Measurements from ENCODE around the gene FICD.
"Not testable (repeated sequence)": the region's sequence is repeated elsewhere in the genome, so short reads cannot be mapped to it uniquely, and the experiment has no call there.

FICD gene

DNA sequence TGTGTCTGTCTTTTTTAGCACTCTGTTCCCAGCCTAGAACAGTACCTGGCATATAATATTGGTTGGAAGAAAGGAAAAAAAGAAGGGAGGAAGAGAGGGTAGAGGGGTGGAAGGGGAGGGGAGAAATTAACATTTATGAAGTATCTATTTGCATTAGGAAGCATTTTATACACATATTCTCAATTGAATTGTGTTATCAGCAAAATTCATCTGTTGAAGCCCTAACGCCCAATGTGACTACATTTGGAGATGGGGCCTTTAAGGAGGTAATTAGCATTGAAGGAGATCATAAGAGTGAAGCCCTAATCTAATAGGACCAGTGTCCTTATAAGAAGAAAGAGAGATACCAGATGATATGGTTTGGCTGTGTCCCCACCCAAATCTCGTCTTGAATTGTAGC is 30.2 kb upstream of the FICD start:
- DNase-seq (no peak), ATAC-seq (replicated peaks) (no peak)
- Mint-ChIP-seq H3K9me3 (peaks cover 6 to 10% of the 10 kb centered on the region in 2 donors), H3K4me3 (no peak overlapping the region), H3K27me3 (peaks cover 37 to 48% of the 10 kb centered on the region in 2 donors), H3K36me3 (peaks cover 0 to 3% of the 10 kb centered on the region in 2 donors), H3K27ac (no peak overlapping the region), H3K4me1 (no peaks in the 10 kb centered on the region)

DNA sequence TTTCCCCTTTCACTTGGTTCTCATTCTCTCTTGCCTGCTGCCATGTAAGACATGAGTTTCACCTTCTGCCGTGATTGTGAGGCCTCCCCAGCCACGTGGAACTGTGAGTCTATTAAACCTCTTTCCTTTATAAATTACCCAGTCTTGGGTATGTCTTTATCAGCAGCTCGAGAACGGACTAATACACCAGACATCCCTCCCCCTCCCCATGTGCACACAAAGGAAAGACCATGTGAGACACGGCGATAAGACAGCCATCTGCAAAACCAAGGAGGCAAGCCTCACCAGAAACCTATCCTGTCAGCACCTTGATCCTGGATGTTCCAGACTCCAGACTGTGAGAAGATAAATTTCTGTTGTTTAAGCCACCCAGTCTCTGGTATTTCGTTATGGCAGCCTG is 29.7 kb upstream of the FICD start:
- not testable (repeated sequence) for ATAC-seq (replicated peaks); H3K27ac Mint-ChIP-seq; H3K4me3 Mint-ChIP-seq; DNase-seq; H3K4me1 Mint-ChIP-seq; H3K36me3 Mint-ChIP-seq
- peaks cover 34 to 43% of the 10 kb centered on the region in 2 donors for H3K27me3 Mint-ChIP-seq
- peaks cover 6 to 10% of the 10 kb centered on the region in 2 donors for H3K9me3 Mint-ChIP-seq

- not testable (repeated sequence) for H3K36me3 Mint-ChIP-seq; H3K4me1 Mint-ChIP-seq; H3K4me3 Mint-ChIP-seq; ATAC-seq (replicated peaks); DNase-seq; H3K27ac Mint-ChIP-seq
- Mint-ChIP-seq H3K27me3 (peaks cover 31 to 39% of the 10 kb centered on the region in 2 donors), H3K9me3 (peaks cover 6 to 10% of the 10 kb centered on the region in 2 donors)
These were observed 28.0 kb upstream of the FICD start for GRCh38 chr12:108487029-108487428.

DNA sequence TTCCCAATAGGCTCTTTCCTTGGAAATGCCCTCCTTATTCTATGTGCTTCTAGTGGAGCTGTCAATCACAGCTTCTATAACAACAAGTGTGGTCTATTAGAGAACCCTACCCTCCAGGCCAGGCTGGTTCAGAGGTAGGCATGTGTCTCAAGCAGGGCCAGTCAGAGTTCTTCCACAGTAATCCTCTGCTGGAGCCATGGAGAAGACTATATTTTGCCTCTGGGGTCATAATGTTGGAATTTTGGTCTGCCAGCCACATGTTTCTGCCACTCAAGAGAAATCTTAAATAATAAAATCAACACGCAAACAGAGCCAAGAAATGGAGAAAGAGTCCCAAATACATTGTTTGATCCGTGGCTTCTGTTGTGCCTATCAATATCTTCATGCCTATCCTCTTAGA is 23.8 kb upstream of the FICD start:
- Mint-ChIP-seq H3K4me3 (no peak overlapping the region), H3K27me3 (peaks cover 31 to 60% of the 10 kb centered on the region in 2 donors), H3K9me3 (peaks cover 7 to 10% of the 10 kb centered on the region in 2 donors), H3K27ac (no peak overlapping the region), H3K4me1 (no peaks in the 10 kb centered on the region), H3K36me3 (peaks cover 0 to 3% of the 10 kb centered on the region in 2 donors)
- ATAC-seq (replicated peaks) (no peak), DNase-seq (no peak)

DNA sequence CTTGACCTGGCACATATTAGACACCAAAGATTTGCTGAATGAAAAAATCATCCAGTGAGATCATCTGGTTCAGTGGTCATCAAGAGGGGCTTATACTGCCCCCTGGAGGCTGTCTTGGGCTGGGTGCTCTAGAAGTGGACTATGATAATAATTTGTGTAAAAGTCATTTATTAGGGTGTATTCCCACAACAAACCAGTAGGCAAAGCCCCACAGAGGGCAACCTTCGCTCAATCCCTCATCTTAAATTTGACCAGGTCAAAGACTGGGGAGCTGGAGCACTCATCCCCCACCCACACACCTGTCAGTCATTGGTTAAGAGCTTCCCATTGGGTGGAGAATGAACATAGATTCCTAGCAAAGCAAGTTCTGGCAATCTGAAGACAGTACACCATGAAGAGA is 20.0 kb upstream of the FICD start:
- Mint-ChIP-seq H3K4me3 (no peak overlapping the region), H3K27ac (no peak overlapping the region), H3K36me3 (no peaks in the 10 kb centered on the region), H3K27me3 (peaks cover 30 to 50% of the 10 kb centered on the region in 2 donors), H3K4me1 (no peaks in the 10 kb centered on the region), H3K9me3 (peaks cover 0 to 7% of the 10 kb centered on the region in 2 donors)
- no peak for DNase-seq
- peak; percentile 55 to 65 for ATAC-seq (replicated peaks)

GRCh38 chr12:108495823-108496579 is 19.1 kb upstream of the FICD start:
- peaks cover 28 to 47% of the 10 kb centered on the region in 2 donors for H3K27me3 Mint-ChIP-seq
- H3K36me3 Mint-ChIP-seq = no peaks in the 10 kb centered on the region
- peaks cover 0 to 7% of the 10 kb centered on the region in 2 donors for H3K9me3 Mint-ChIP-seq
- ATAC-seq (replicated peaks) (no peak), DNase-seq (no peak)
- no peaks in the 10 kb centered on the region for H3K4me1 Mint-ChIP-seq
- H3K4me3 Mint-ChIP-seq = no peak overlapping the region
- no peak overlapping the region for H3K27ac Mint-ChIP-seq

- H3K36me3 Mint-ChIP-seq = no peaks in the 10 kb centered on the region
- ATAC-seq (replicated peaks) (no peak), DNase-seq (no peak)
- peaks cover 4 to 18% of the 10 kb centered on the region in 2 donors for H3K9me3 Mint-ChIP-seq
- peaks cover 30 to 42% of the 10 kb centered on the region in 2 donors for H3K27me3 Mint-ChIP-seq
- no peak overlapping the region for H3K4me3 Mint-ChIP-seq
- no peak overlapping the region for H3K27ac Mint-ChIP-seq
- H3K4me1 Mint-ChIP-seq = no peaks in the 10 kb centered on the region
These were observed 16.9 kb upstream of the FICD start for GRCh38 chr12:108498136-108498535.

DNA sequence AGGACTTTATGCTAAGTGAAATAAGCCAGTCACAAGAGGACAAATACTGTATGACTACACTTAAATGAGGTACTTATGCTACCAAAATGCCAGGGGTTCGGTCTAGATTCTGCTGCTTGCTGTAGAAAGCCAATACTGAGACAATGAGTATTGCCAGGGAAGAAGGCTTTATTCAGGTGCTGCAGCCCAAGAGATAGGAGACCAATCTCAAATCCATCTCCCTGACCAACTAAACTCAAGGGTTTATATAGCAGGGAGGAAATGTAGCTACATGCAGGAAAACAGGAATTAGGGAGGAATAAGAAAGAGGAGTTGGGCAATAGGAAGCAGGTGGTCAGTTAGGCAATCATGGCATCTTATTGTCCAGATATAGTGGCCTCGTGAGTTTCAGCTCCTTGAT is 12.2 kb upstream of the FICD start:
- H3K27me3 Mint-ChIP-seq = peaks cover 28 to 33% of the 10 kb centered on the region in 2 donors
- DNase-seq = no peak
- no peak for ATAC-seq (replicated peaks)
- no peaks in the 10 kb centered on the region for H3K36me3 Mint-ChIP-seq
- no peaks in the 10 kb centered on the region for H3K4me1 Mint-ChIP-seq
- H3K9me3 Mint-ChIP-seq = peaks cover 13 to 19% of the 10 kb centered on the region in 2 donors
- H3K4me3 Mint-ChIP-seq = no peak overlapping the region
- no peak overlapping the region for H3K27ac Mint-ChIP-seq

DNA sequence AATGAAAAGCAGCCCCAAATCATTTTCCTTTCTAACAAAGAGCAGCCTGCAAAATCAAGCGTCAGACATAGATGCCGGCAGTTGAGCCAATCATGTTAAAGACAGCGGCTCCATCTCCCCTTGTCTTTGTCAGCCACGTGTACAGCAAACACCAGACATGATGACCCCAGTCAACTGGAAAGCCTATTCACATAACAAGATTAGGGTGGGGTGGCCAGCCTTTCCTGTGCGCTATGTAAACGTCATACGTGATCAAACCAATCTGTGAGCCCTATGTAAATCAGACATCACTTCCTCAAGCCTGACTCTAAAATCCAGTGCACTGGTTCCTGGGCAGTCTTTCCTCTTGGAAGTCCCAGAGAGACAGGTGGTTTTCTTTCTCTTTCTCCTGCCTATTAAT is 9.9 kb upstream of the FICD start:
- H3K36me3 Mint-ChIP-seq = no peaks in the 10 kb centered on the region
- peaks cover 13 to 19% of the 10 kb centered on the region in 2 donors for H3K9me3 Mint-ChIP-seq
- H3K27ac Mint-ChIP-seq = no peak overlapping the region
- H3K27me3 Mint-ChIP-seq = peaks cover 16 to 23% of the 10 kb centered on the region in 2 donors
- peaks cover 0 to 3% of the 10 kb centered on the region in 2 donors for H3K4me1 Mint-ChIP-seq
- no peak for ATAC-seq (replicated peaks)
- DNase-seq = no peak
- no peak overlapping the region for H3K4me3 Mint-ChIP-seq

GRCh38 chr12:108507971-108508642 is 7.0 kb upstream of the FICD start:
- DNase-seq (no peak), ATAC-seq (replicated peaks) (peak; percentile 31 to 54)
- Mint-ChIP-seq H3K9me3 (peaks cover 9 to 10% of the 10 kb centered on the region in 2 donors), H3K27me3 (peaks cover 16 to 18% of the 10 kb centered on the region in 2 donors), H3K4me1 (peaks cover 5 to 20% of the 10 kb centered on the region in 2 donors), H3K36me3 (no peaks in the 10 kb centered on the region), H3K27ac (no peak overlapping the region), H3K4me3 (no peak overlapping the region)

- DNase-seq (no peak), ATAC-seq (replicated peaks) (no peak)
- Mint-ChIP-seq H3K4me1 (peaks cover 5 to 28% of the 10 kb centered on the region in 2 donors), H3K36me3 (no peaks in the 10 kb centered on the region), H3K4me3 (no peak overlapping the region), H3K27ac (no peak overlapping the region), H3K27me3 (peaks cover 11% of the 10 kb centered on the region in 2 donors), H3K9me3 (no peaks in the 10 kb centered on the region)
These were observed 5.3 kb upstream of the FICD start for GRCh38 chr12:108509806-108510205.

- ATAC-seq (replicated peaks) (no peak), DNase-seq (no peak)
- Mint-ChIP-seq H3K4me3 (no peak overlapping the region), H3K9me3 (no peaks in the 10 kb centered on the region), H3K27ac (peak overlapping the region; percentile 85), H3K36me3 (no peaks in the 10 kb centered on the region), H3K27me3 (peaks cover under 1 to 1% of the 10 kb centered on the region in 2 donors), H3K4me1 (peaks cover 6 to 32% of the 10 kb centered on the region in 2 donors)
These were observed 4.2 kb upstream of the FICD start for GRCh38 chr12:108510836-108511235.

DNA sequence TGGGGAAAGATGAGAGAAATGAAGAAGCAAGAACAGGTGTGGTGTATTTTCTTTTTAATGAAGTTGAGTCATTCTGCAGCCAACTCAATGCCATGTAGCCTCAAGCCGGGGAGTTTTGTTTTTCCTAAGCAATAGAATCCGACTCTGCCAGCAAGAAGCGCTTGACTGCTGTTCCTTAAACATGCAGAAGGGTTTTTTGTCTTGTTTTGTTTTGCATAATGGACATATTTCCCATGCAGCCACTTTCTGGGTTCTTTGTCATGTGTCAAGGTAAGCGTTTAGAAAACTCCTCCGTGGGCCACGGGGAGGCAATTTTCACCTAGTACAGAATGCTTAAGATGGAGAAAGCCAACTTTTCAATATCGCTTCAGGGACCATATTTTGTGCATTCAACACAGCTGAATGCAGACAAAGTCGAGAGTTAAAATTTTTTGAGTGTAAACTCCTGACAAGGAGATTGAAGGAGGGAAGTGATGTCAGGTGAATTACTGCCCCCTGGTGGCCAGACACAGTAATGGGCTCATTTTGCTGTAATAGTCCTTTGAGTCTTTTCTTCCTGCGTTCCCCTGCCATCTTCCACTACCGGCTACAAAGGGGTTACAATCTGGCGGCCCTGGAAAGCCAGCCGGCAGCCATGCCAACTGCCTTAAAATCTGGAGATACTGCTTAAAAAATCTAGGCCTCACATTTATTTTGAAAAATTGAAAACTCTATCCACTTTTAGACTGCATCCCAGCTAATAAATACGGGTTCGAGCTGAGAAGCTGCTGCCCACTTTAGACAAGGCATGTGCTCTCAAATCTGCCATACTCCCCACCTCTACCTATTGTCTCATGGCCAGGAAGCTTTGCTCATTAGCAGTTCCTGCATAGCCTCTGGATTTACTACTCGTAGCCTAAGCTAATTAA is 3.2 kb upstream of the FICD start:
- peak; percentile 17 to 41 for ATAC-seq (replicated peaks)
- peak; percentile 44 for DNase-seq
- Mint-ChIP-seq H3K4me3 (peak overlapping the region; percentile 62 to 66), H3K27ac (peak overlapping the region; percentile 85), H3K36me3 (peaks cover 2 to 4% of the 10 kb centered on the region in 2 donors), H3K27me3 (no peaks in the 10 kb centered on the region), H3K9me3 (no peaks in the 10 kb centered on the region), H3K4me1 (peaks cover 15 to 43% of the 10 kb centered on the region in 2 donors)

DNA sequence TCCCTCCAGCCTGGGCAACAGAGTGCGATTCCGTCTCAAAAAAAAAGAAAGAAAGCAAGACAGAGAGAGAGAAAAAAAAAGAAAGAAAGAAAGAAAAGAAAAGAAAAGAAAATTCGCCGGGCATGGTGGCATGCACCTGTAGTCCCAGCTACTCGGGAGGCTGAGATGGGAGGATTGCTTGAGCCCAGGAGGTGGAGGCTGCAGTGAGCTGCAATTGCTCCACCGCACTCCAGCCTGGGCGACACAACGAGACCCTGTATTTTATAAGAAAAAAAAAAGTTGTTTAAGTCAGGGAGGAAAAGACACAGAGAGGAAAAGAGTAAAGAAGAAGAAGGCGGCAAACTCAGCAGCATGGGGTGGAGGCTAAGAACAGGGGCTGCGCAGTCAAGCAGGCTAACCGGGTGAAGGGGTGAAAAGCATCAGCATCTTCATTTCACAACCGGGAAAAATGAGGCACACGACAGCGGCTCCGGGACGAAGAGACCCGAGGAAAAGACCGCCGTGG is 557 bp upstream of the FICD start:
- ATAC-seq (replicated peaks) = peak; percentile 20 to 23
- H3K27me3 Mint-ChIP-seq = no peaks in the 10 kb centered on the region
- H3K4me1 Mint-ChIP-seq = peaks cover 19 to 56% of the 10 kb centered on the region in 2 donors
- no peaks in the 10 kb centered on the region for H3K9me3 Mint-ChIP-seq
- peak overlapping the region; percentile 88 to 89 for H3K4me3 Mint-ChIP-seq
- DNase-seq = no peak
- peaks cover 18 to 26% of the 10 kb centered on the region in 2 donors for H3K36me3 Mint-ChIP-seq
- H3K27ac Mint-ChIP-seq = peak overlapping the region; percentile 89

All from stimulated activated naive B cell treated with anti-CD40 and anti-IgM and Interleukin-4, amounts not matched to agents 10 μg/mL and 1 μg/mL and 100 μg/mL, for 72 hours (primary cell).